HG02885 (cell line): ENCODE data around the gene TPRA1.

Source experiments
- ATAC-seq: cut with Tn5 transposase; IDR thresholded peaks from one replicate; pipeline ENCODE4 v1.9.1; 2021; ENCODE audit warnings: mild to moderate bottlenecking; ENCODE audit not compliant: unreplicated experiment, poor library complexity

TPRA1 gene

GRCh38 chr3:127590593-127591465 lies at the start of gene TPRA1:
TSS of gene TPRA1 (minus strand) at chr3:127590733. CDS start at chr3:127580146, 10,587 bp downstream.
- ATAC-seq = peak; percentile 81

- no peak for ATAC-seq
Measured at GRCh38 chr3:127640042-127640355, 49.5 kb upstream of the TPRA1 start.

GRCh38 chr3:127639173-127640041 lies 48.9 kb upstream of the TPRA1 start:
- ATAC-seq = no peak

GRCh38 chr3:127637971-127638370 lies 47.4 kb upstream of the TPRA1 start:
- no peak for ATAC-seq

GRCh38 chr3:127637546-127637945 lies 47.0 kb upstream of the TPRA1 start:
- no peak for ATAC-seq

GRCh38 chr3:127634653-127635052 lies 44.1 kb upstream of the TPRA1 start:
- ATAC-seq = no peak

GRCh38 chr3:127632035-127632820 lies 41.7 kb upstream of the TPRA1 start:
- no peak for ATAC-seq

GRCh38 chr3:127630811-127631714 lies 40.5 kb upstream of the TPRA1 start:
- no peak for ATAC-seq

GRCh38 chr3:127629467-127630403 lies 39.2 kb upstream of the TPRA1 start:
- ATAC-seq = peak; percentile 34

GRCh38 chr3:127628788-127629466 lies 38.4 kb upstream of the TPRA1 start, which contains the start of gene PODXL2:
TSS of gene PODXL2 (plus strand) at chr3:127629185. CDS start at chr3:127629220, 35 bp downstream.
- ATAC-seq = peak; percentile 73

- no peak for ATAC-seq
Measured at GRCh38 chr3:127628426-127628787, 37.9 kb upstream of the TPRA1 start.

- ATAC-seq = no peak
Measured at GRCh38 chr3:127625821-127626220, 35.3 kb upstream of the TPRA1 start.

- no peak for ATAC-seq
Measured at GRCh38 chr3:127624063-127624462, 33.5 kb upstream of the TPRA1 start.

GRCh38 chr3:127622772-127623576 lies 32.4 kb upstream of the TPRA1 start:
- no peak for ATAC-seq

- no peak for ATAC-seq
Measured at GRCh38 chr3:127622031-127622430, 31.5 kb upstream of the TPRA1 start.

- ATAC-seq = no peak
Measured at GRCh38 chr3:127620637-127621375, 30.3 kb upstream of the TPRA1 start.
